OCI-LY3 (cell line): ENCODE results near the gene LY6G5C.

ENCODE experiments used
- H2AFZ ChIP-seq: fragments of 200-600, 300-600 bp; shearing (Covaris generic); 2 replicates; pipeline ENCODE4 v1.6.0; 2014; ENCODE audit warnings: antibody characterized with exemption, low read depth, low read length
- H3K27ac ChIP-seq: fragments of 200-600, 300-600 bp; sonication (generic); 2 replicates; pipeline ENCODE4 v1.5.1; 2014; ENCODE audit warnings: mild to moderate bottlenecking, low read length, moderate library complexity, mixed read lengths
- H3K27me3 ChIP-seq: fragments of 200-600, 300-600 bp; sonication (generic); 2 replicates; pipeline ENCODE4 v1.6.1; 2014; ENCODE audit warnings: low read depth, low read length, mixed read lengths
- H3K36me3 ChIP-seq: fragments of 200-600, 300-600 bp; sonication (generic); replicated peaks from 2 replicates; pipeline ENCODE3; 2014; ENCODE audit warnings: low read depth, low read length, mixed read lengths
- H3K4me1 ChIP-seq: fragments of 300-600, 200-600 bp; sonication (generic); 2 replicates; pipeline ENCODE4 v1.6.1; 2014; ENCODE audit warnings: low read length, mixed read lengths
- H3K4me2 ChIP-seq: fragments of 200-600, 300-600 bp; sonication (generic); 2 replicates; pipeline ENCODE4 v1.6.1; 2014; ENCODE audit warnings: low read length, mixed read lengths
- H3K4me3 ChIP-seq: fragments of 300-600, 200-600 bp; sonication (generic); 2 replicates; pipeline ENCODE4 v1.5.1; 2014; ENCODE audit warnings: antibody characterized with exemption, mild to moderate bottlenecking, low read length, moderate library complexity
- H3K79me2 ChIP-seq: fragments of 300-600, 200-600 bp; shearing (Covaris generic); 2 replicates; pipeline ENCODE4 v1.6.1; 2014; ENCODE audit warnings: mild to moderate bottlenecking, low read length, mixed read lengths
- H3K9ac ChIP-seq: fragments of 300-600, 200-600 bp; shearing (Covaris generic); 2 replicates; pipeline ENCODE4 v1.6.0; 2014; ENCODE audit warnings: mild to moderate bottlenecking, low read length, moderate library complexity
- H3K9me3 ChIP-seq: fragments of 200-600, 300-600 bp; shearing (Covaris generic); 2 replicates; pipeline ENCODE4 v1.6.1; 2014; ENCODE audit warnings: low read length, mixed read lengths; ENCODE audit not compliant: insufficient read depth
- H4K20me1 ChIP-seq: fragments of 200-600, 300-600 bp; sonication (generic); 2 replicates; pipeline ENCODE4 v1.6.1; 2016; ENCODE audit warnings: low read length, mixed read lengths; ENCODE audit not compliant: insufficient read depth
- CTCF ChIP-seq: fragments of 200-600, 300-600 bp; sonication (generic); IDR thresholded peaks from 2 replicates; pipeline ENCODE4 v1.5.1; 2014; ENCODE audit warnings: antibody characterized with exemption, low read length, low read depth
- EZH2phosphoT487 ChIP-seq: fragments of 200-600 bp; shearing (Covaris generic); IDR thresholded peaks from 2 replicates; pipeline ENCODE4 v1.6.1; 2018; ENCODE audit warnings: antibody characterized with exemption, mixed run types, low read depth

Gene LY6G5C

GRCh38 chr6:31702819-31703716 lies 22.2 kb upstream of the LY6G5C start, which contains the start of gene ABHD16A:
Gene ABHD16A, minus strand, starts transcription at chr6:31703324. Its CDS starts 43 bp downstream, at chr6:31703281.
- Histone ChIP-seq H3K79me2 (peaks cover 18% of the 10 kb centered on the region), H3K27ac (peak within 1 kb of the TSS; percentile 69), H3K9ac (peak within 1 kb of the TSS; percentile 86), H3K27me3 (no peaks in the 10 kb centered on the region), H3K4me3 (peak within 1 kb of the TSS; percentile 96), H4K20me1 (no peaks in the 10 kb centered on the region), H3K4me2 (peak within 1 kb of the TSS; percentile 100), H3K4me1 (peaks cover 12% of the 10 kb centered on the region), H3K36me3 (no peaks in the 10 kb centered on the region), H2AFZ (peak within 1 kb of the TSS; percentile 76), H3K9me3 (no peaks in the 10 kb centered on the region)
- TF ChIP-seq EZH2phosphoT487 (no peak), CTCF (no peak)

- Histone ChIP-seq H3K9me3 (no peaks in the 10 kb centered on the region), H3K4me3 (peak overlapping the region; percentile 96), H3K4me2 (peak overlapping the region; percentile 100), H3K4me1 (peaks cover 12% of the 10 kb centered on the region), H4K20me1 (no peaks in the 10 kb centered on the region), H3K36me3 (no peaks in the 10 kb centered on the region), H2AFZ (no peak overlapping the region), H3K27ac (no peak overlapping the region), H3K9ac (peak overlapping the region; percentile 86), H3K27me3 (no peaks in the 10 kb centered on the region), H3K79me2 (peaks cover 18% of the 10 kb centered on the region)
- TF ChIP-seq EZH2phosphoT487 (no peak), CTCF (no peak)
Observed at GRCh38 chr6:31702405-31702818, 21.5 kb upstream of the LY6G5C start.

- Histone ChIP-seq H4K20me1 (no peaks in the 10 kb centered on the region), H3K79me2 (peaks cover 18% of the 10 kb centered on the region), H3K9ac (peak overlapping the region; percentile 86), H3K4me2 (peak overlapping the region; percentile 100), H3K4me3 (peak overlapping the region; percentile 96), H3K27me3 (no peaks in the 10 kb centered on the region), H2AFZ (no peak overlapping the region), H3K27ac (no peak overlapping the region), H3K36me3 (no peaks in the 10 kb centered on the region), H3K4me1 (peaks cover 12% of the 10 kb centered on the region), H3K9me3 (no peaks in the 10 kb centered on the region)
- TF ChIP-seq EZH2phosphoT487 (no peak), CTCF (no peak)
Observed at GRCh38 chr6:31701666-31702404, 21.0 kb upstream of the LY6G5C start.
